Esophagus (tissue), 2 donors: ENCODE data around the gene TEX11. TPM values are rescaled to one million over a fixed set of nuclear protein-coding genes. Genes with fewer than 3 reads are reported as not detected.
"Not testable (repeated sequence)": the region's sequence is repeated elsewhere in the genome, so short reads cannot be mapped to it uniquely, and the experiment has no call there.

Source experiments
- H3K27ac ChIP-seq, 2 donors: one replicate each; pipeline ENCODE4 v1.5.1; 2013; ENCODE audit warnings: low read depth in 2 of 2, mild to moderate bottlenecking in 2 of 2, inconsistent platforms in 1 of 2, low read length in 1 of 2, moderate library complexity in 1 of 2
- H3K27me3 ChIP-seq, 2 donors: one replicate each; pipeline ENCODE4 v1.6.1; 2013; ENCODE audit warnings: low read length in 2 of 2, control low read depth in 1 of 2, mild to moderate bottlenecking in 1 of 2; ENCODE audit not compliant: insufficient read depth in 2 of 2, control insufficient read depth in 1 of 2
- H3K36me3 ChIP-seq, 2 donors: one replicate each; pipeline ENCODE4 v1.6.1; 2013; ENCODE audit warnings: low read length in 1 of 2; ENCODE audit not compliant: control insufficient read depth in 2 of 2, insufficient read depth in 2 of 2
- H3K4me1 ChIP-seq, 2 donors: one replicate each; pipeline ENCODE4 v1.6.1; 2013; ENCODE audit warnings: low read length in 1 of 2; ENCODE audit not compliant: control insufficient read depth in 2 of 2, insufficient read depth in 2 of 2
- H3K4me3 ChIP-seq, 2 donors: one replicate each; pipeline ENCODE4 v1.5.1; 2013; ENCODE audit warnings: low read length in 2 of 2, mild to moderate bottlenecking in 2 of 2, low read depth in 1 of 2, moderate library complexity in 1 of 2
- H3K9me3 ChIP-seq, 2 donors: one replicate each; pipeline ENCODE4 v1.6.1; 2013; ENCODE audit warnings: mild to moderate bottlenecking in 2 of 2, low read depth in 1 of 2, low read length in 1 of 2, moderate library complexity in 1 of 2; ENCODE audit not compliant: control insufficient read depth in 2 of 2, insufficient read depth in 1 of 2
- WGBS, 2 donors: extraction: QIAGEN DNeasy Blood & Tissue Kit; methylation state at CpG; one replicate each; pipeline ENCODE4 v1.1.7; 2013; 5-methylcytosine and 5-hydroxymethylcytosine counted together
- polyA plus RNA-seq, 2 donors: library from polyadenylated mRNA; stranded (reverse); fragments of 200-250 nt; gene quantifications; one replicate each; pipeline ENCODE4 v1.2.3, GENCODE V29; 2013
- donor health status: healthy with polysubstance abuse.
- donor health status: Bipolar disorder and iron deficiency.

The TEX11 gene
- polyA plus RNA-seq, 2 donors = not detected

DNA sequence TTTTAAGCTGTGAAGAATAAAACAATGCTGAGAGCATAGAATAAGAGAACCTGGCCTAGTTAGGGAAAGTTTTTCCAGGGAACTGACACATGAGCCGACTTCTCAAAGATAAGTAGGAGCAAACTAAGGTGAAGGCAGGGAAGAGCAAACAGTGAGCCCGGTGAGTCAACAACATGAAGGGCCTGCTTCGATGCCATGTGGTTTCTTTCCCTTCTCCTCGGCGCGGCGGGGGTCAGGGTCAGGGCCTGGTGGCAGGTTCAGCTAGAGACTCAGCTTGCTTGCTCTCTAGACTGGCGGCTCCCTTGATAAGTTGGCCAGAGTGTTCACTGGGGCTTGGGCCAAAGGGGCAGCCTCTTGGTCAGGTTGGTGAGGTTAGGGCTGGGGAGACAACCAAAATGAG is 382.8 kb downstream of the TEX11 start:
- no peak overlapping the region for H3K27ac ChIP-seq
- H3K36me3 ChIP-seq = no peaks in the 10 kb centered on the region
- no peaks in the 10 kb centered on the region for H3K27me3 ChIP-seq
- no peak overlapping the region for H3K4me3 ChIP-seq
- no peaks in the 10 kb centered on the region for H3K4me1 ChIP-seq
- WGBS, 2 donors = 60 to 73% methylated on average over 8 of the region's 8 CpGs
- peaks cover 0 to 3% of the 10 kb centered on the region in 2 donors for H3K9me3 ChIP-seq

DNA sequence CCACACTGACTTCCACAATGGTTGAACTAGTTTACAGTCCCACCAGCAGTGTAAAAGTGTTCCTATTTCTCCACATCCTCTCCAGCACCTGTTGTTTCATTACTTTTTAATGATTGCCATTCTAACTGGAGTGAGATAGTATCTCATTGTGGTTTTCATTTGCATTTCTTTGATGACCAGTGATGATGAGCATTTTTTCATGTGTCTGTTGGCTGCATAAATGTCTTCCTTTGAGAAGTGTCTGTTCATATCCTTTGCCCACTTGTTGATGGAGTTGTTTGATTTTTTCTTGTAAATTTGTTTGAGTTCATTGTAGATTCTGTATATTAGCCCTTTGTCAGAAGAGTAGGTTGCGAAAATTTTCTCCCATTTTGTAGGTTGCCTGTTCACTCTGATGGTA is 392.8 kb downstream of the TEX11 start:
- not testable (repeated sequence) for H3K4me3 ChIP-seq, H3K27ac ChIP-seq, H3K9me3 ChIP-seq, H3K27me3 ChIP-seq, H3K4me1 ChIP-seq, H3K36me3 ChIP-seq
- WGBS, 2 donors = 79 to 95% methylated on average over 1 of the region's 1 CpG

DNA sequence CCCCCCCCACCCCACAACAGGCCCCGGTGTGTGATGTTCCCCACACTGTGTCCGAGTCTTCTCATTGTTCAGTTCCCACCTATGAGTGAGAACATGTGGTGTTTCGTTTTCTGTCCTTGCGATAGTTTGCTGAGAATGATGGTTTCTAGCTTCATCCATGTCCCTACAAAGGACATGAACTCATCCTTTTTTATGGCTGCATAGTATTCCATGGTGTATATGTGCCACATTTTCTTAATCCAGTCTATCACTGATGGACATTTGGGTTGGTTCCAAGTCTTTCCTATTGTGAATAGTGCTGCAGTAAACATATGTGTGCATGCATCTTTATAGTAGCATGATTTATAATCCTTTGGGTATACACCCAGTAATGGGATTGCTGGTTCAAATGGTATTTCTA is 393.2 kb downstream of the TEX11 start:
- H3K4me3 ChIP-seq, H3K36me3 ChIP-seq, H3K4me1 ChIP-seq, H3K9me3 ChIP-seq, H3K27ac ChIP-seq, H3K27me3 ChIP-seq: not testable (repeated sequence)
- 92 to 96% methylated on average over 4 of the region's 4 CpGs for WGBS, 2 donors

DNA sequence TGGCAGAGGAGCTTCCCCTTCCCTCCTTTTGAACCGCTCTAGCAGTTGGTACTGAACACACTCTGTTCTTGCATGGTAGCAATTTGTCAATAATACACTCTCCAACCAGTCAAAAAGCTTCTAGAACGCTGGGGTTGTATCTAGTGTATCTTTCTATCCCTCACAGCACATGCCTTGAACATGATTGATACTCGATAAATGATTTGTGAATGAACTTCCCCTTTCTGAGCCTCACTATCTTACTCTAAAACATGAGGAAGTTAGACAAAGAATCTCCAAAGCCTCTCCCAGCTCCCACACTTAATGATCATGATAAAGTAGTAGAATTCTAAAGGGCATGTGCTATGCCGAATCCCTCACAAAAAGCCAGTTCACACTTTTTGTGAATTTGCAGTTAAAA is 399.4 kb downstream of the TEX11 start:
- peaks cover 0 to 3% of the 10 kb centered on the region in 2 donors for H3K9me3 ChIP-seq
- 49 to 66% methylated on average over 4 of the region's 4 CpGs for WGBS, 2 donors
- H3K4me3 ChIP-seq = no peak overlapping the region
- H3K27me3 ChIP-seq = no peaks in the 10 kb centered on the region
- no peak overlapping the region for H3K27ac ChIP-seq
- no peaks in the 10 kb centered on the region for H3K36me3 ChIP-seq
- H3K4me1 ChIP-seq = no peaks in the 10 kb centered on the region

DNA sequence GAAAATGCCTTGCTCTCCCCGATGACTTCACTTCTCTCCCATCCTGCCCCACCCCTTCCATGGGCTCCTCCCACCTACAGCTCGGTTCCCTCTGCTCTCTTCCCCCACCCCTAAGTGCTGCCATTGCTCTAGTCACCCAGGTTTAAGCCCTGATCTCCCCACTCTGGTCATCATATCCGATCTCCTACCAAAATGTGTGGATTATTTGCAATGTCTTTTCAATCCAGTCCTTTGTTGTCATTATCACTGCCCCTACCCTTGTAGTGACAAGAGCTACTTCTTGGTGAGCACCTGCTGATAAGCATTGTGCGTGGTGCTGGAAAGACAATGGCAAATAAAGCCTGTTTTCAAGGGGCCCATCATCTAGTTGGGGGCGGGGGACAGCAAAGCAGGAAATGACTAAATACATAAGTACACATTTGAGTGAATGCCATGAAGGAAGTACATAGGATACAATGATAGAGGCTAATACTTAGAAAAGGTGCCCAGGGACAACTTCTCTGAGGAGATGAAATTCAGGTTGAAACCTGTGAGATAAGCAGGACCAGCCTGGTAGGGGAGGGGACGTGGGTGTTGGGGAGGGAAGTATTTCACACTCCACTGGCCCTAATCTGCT is 400.1 kb downstream of the TEX11 start:
- Histone ChIP-seq H3K9me3 (peaks cover 0 to 3% of the 10 kb centered on the region in 2 donors), H3K27me3 (no peaks in the 10 kb centered on the region), H3K4me3 (no peak overlapping the region), H3K27ac (no peak overlapping the region), H3K36me3 (peaks cover 0 to 4% of the 10 kb centered on the region in 2 donors), H3K4me1 (no peaks in the 10 kb centered on the region)
- 36% methylated on average over 6 of the region's 6 CpGs for WGBS, 2 donors

DNA sequence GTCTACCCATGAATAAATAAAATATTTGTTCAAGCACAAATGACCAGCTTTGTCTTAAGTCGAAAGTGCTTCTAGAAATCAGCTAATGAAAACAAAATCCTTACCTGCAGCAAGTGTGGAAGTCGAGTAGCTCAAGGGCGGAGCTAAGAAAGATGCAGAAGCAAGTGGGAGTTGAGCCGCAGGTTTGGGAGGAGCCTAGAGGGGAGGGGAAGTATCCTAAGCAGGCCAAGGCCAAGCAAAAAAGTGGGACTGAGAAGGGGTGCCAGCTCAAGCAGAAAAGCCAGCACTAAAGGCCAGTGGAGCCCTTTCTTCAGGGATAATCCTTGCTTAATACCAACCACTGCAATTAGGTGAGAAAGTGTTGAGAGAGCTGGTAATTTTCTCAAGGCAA is 403.1 kb downstream of the TEX11 start:
- no peak overlapping the region for H3K27ac ChIP-seq
- 44 to 67% methylated on average over 4 of the region's 4 CpGs for WGBS, 2 donors
- no peaks in the 10 kb centered on the region for H3K27me3 ChIP-seq
- no peaks in the 10 kb centered on the region for H3K4me1 ChIP-seq
- no peaks in the 10 kb centered on the region for H3K9me3 ChIP-seq
- no peak overlapping the region for H3K4me3 ChIP-seq
- peaks cover 0 to 15% of the 10 kb centered on the region in 2 donors for H3K36me3 ChIP-seq

DNA sequence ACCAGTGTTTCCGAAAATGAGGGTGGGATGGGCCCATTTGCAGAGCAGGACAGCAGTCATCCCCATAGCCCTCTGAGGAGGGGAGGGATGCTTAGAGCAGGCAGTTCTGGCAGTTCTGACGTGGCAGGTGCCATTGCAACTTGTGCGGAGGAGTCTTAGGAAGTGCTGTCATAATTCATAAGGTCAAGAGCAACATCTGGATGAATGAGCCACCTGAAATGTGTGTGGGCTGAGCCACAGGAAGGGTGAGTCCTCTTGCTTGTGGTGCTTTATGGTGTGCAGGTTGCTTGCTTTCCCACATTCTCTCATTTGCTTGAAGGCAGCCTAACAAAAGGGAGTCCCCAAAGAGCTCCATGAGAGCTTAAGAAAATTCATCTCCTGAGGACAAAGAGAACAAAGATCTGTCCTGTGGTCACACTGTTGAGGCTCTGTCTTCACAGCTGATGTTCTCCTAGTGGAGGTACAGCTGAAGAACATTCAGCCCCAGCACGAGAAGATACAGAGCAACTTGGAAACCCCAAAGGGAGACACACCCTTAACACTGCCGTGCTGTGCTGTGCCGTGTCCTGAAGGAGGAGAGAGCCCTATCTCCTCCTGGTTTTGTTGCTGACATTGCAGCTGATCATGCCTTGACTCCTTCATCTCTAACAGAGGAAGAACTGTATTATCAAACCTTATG is 403.6 kb downstream of the TEX11 start:
- H3K4me1 ChIP-seq = no peaks in the 10 kb centered on the region
- no peaks in the 10 kb centered on the region for H3K27me3 ChIP-seq
- no peak overlapping the region for H3K27ac ChIP-seq
- no peak overlapping the region for H3K4me3 ChIP-seq
- WGBS, 2 donors = 65 to 69% methylated on average over 6 of the region's 6 CpGs
- H3K9me3 ChIP-seq = no peaks in the 10 kb centered on the region
- peaks cover 0 to 15% of the 10 kb centered on the region in 2 donors for H3K36me3 ChIP-seq

DNA sequence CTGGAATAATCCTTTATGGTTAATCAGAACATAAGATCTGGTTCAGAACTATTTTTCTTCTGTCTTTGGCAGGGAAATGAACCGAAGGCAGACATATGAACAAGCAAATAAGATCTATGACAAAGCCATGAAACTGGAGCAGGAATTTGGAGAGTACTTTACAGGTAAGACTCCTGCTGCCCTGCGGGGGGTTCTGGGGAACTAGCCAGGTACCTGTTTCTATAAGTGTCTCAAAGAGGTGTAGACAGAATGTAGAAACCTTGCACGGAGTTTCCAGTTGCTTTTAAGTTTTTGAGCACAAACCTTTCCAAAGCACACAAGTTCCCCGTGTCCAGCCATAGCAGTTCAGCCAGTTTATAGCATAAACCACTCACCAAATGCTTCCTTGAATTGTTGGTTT is 407.7 kb downstream of the TEX11 start:
- Histone ChIP-seq H3K4me3 (no peak overlapping the region), H3K27me3 (no peaks in the 10 kb centered on the region), H3K36me3 (peaks cover 3 to 32% of the 10 kb centered on the region in 2 donors), H3K9me3 (no peaks in the 10 kb centered on the region), H3K27ac (no peak overlapping the region), H3K4me1 (peaks cover 0 to 2% of the 10 kb centered on the region in 2 donors)
- WGBS, 2 donors = 85 to 90% methylated on average over 4 of the region's 4 CpGs

DNA sequence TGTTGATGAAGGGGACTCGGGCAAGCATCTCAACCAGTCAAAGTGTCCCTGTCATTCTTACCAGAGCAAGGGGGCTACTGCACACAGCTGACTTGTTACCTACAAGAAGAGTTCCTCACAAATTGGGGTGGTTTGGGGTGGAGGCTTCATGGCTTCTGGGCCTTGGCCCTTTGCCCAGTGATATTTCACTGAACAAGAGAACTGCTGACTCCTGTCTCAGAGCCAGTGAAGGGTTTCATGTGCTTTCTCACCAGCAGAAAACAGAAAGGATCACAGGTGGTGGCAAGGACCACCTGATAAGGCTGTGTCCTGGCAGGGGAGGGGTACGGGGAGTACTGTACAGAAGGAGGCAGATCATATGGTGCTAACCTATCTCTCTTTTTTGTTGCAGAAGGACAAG is 410.4 kb downstream of the TEX11 start:
- Histone ChIP-seq H3K9me3 (no peaks in the 10 kb centered on the region), H3K27me3 (no peaks in the 10 kb centered on the region), H3K4me3 (no peak overlapping the region), H3K4me1 (peaks cover 0 to 2% of the 10 kb centered on the region in 2 donors), H3K27ac (no peak overlapping the region), H3K36me3 (peaks cover 3 to 36% of the 10 kb centered on the region in 2 donors)
- WGBS, 2 donors = 65 to 83% methylated on average over 2 of the region's 2 CpGs

DNA sequence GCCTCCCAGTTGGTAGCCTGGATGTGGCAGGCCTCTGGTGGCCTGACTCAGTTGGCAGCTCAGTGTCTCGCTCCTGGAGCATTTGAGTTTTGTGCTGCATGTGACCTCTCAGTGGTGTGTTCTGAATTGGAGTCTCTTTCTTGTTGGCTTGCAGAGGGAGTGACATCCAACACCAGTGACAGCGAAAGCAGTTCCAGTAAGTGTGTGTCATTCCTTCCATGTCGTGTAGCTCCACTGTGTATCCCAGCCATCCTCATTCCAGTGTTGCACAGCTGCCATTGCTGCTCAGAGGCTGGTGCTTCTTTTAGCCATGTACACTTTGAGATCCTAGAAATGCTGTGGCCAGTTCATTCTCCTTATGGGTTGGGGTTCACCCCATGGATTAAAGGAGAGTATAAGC is 411.5 kb downstream of the TEX11 start:
- peaks cover 0 to 2% of the 10 kb centered on the region in 2 donors for H3K4me1 ChIP-seq
- H3K27me3 ChIP-seq = no peaks in the 10 kb centered on the region
- H3K4me3 ChIP-seq = no peak overlapping the region
- peaks cover 3 to 36% of the 10 kb centered on the region in 2 donors for H3K36me3 ChIP-seq
- H3K9me3 ChIP-seq = no peaks in the 10 kb centered on the region
- H3K27ac ChIP-seq = no peak overlapping the region
- WGBS, 2 donors = 71 to 86% methylated on average over 3 of the region's 3 CpGs
